K562 (cell line): ENCODE data around the gene SLC37A2. TPM values are rescaled to one million over a fixed set of nuclear protein-coding genes. Genes with fewer than 3 reads are reported as not detected.

Source experiments
- ATAC-seq: fragments of 200-7000 bp; cut with Tn5 transposase; 3 replicates; pipeline ENCODE4 v1.9.1; 2020; ENCODE audit warnings: moderate library complexity
- BruUV-seq: library from RNA; stranded (reverse); fragments of 400-500 nt; replicated peaks from 2 replicates; lab custom pipeline; 2021; lab: Mats Ljungman, UMichigan
- CTCF ChIA-PET: fragments of 300-600 bp; formaldehyde crosslinking; extraction: SDS; loops from one replicate; lab custom pipeline; 2021; ENCODE audit warnings: low intra/inter-chr PET ratio; lab: Yijun Ruan, JAX
- POLR2A ChIA-PET: fragments of 300-600, 350-650 bp; sonication (Branson Sonifier 250); formaldehyde crosslinking; extraction: SDS; loops from one replicate; lab custom pipeline; 2021; ENCODE audit warnings: antibody characterized with exemption, inconsistent platforms; lab: Yijun Ruan, JAX
- DNase-seq, 4 experiments: peaks; one replicate each; pipeline versions ENCODE4 v3.0.0 to v3.0.0-alpha.2; 2011 to 2018; ENCODE audit warnings: low spot score in 3 of 4, mixed read lengths in 3 of 4; ENCODE audit errors: extremely low read depth in 1 of 4
- FAIRE-seq: peaks from 2 replicates; lab custom pipeline; 2011; peaks lifted over from hg19 to GRCh38; lab: Jason Lieb, UNC
- H2AFZ ChIP-seq: 2 replicates; pipeline ENCODE4 v1.6.0; 2011; ENCODE audit warnings: low read depth, low read length, control low read depth, inconsistent platforms
- H3K27ac ChIP-seq: fragments of 200-600 bp; 3 replicates; pipeline ENCODE4 v1.8.0; 2011; ENCODE audit warnings: low read depth, mild to moderate bottlenecking, control low read depth, inconsistent platforms, low read length, moderate library complexity, mixed read lengths; ENCODE audit errors: extremely low read depth
- H3K27me3 ChIP-seq, 2 experiments: fragments of 300-600 bp in 1 of 2; 2 replicates in 1 of 2; 3 replicates in 1 of 2; pipeline versions ENCODE4 v1.6.0 to v1.8.0; 2011; ENCODE audit warnings: inconsistent platforms in 2 of 2, low read length in 2 of 2, mild to moderate bottlenecking in 1 of 2, mixed read lengths in 1 of 2, moderate library complexity in 1 of 2; ENCODE audit not compliant: control insufficient read depth in 2 of 2, insufficient read depth in 2 of 2
- H3K36me3 ChIP-seq: fragments of 300-600 bp; 3 replicates; pipeline ENCODE4 v1.8.0; 2011; ENCODE audit warnings: mild to moderate bottlenecking, low read length, inconsistent platforms; ENCODE audit not compliant: control insufficient read depth, insufficient read depth
- H3K4me1 ChIP-seq, 2 experiments: fragments of 200-600 bp in 1 of 2; replicated peaks in 1 of 2; 2 replicates in 1 of 2; 3 replicates in 1 of 2; pipeline versions ENCODE4 v1.5.1 to v1.8.0; 2011; ENCODE audit warnings: inconsistent platforms in 2 of 2, low read length in 2 of 2, mild to moderate bottlenecking in 1 of 2, mixed read lengths in 1 of 2, moderate library complexity in 1 of 2; ENCODE audit not compliant: control insufficient read depth in 2 of 2, insufficient read depth in 2 of 2
- H3K4me2 ChIP-seq: 2 replicates; pipeline ENCODE4 v1.6.1; 2011; ENCODE audit warnings: low read length, control low read depth, inconsistent platforms, mixed read lengths; ENCODE audit not compliant: insufficient read depth
- H3K4me3 ChIP-seq: fragments of 200-600 bp; sonication (generic), shearing (Covaris generic); 2 replicates; pipeline ENCODE4 v1.5.1; 2016; ENCODE audit warnings: control low read depth, inconsistent platforms
- H3K79me2 ChIP-seq: fragments of 200-600 bp; 3 replicates; pipeline ENCODE4 v1.8.0; 2011; ENCODE audit warnings: low read length, inconsistent platforms; ENCODE audit not compliant: control insufficient read depth, insufficient read depth
- H3K9ac ChIP-seq, 2 experiments: 2 replicates each; pipeline versions ENCODE4 v1.6.0 to v1.6.1; 2011; ENCODE audit warnings: low read depth in 2 of 2, low read length in 2 of 2, control low read depth in 1 of 2, inconsistent platforms in 1 of 2, mild to moderate bottlenecking in 1 of 2, mixed read lengths in 1 of 2; ENCODE audit not compliant: insufficient read depth in 1 of 2
- H3K9me1 ChIP-seq: one replicate; pipeline ENCODE4 v1.6.0; 2011; ENCODE audit warnings: inconsistent platforms, mild to moderate bottlenecking, low read length, moderate library complexity; ENCODE audit not compliant: control insufficient read depth, insufficient read depth
- H3K9me3 ChIP-seq: replicated peaks from 2 replicates; pipeline ENCODE4 v1.5.1; 2011; ENCODE audit warnings: low read depth, low read length, inconsistent platforms; ENCODE audit not compliant: control insufficient read depth, insufficient read depth
- H4K20me1 ChIP-seq: replicated peaks from 2 replicates; pipeline ENCODE4 v1.6.1; 2011; ENCODE audit warnings: low read length, inconsistent platforms, mixed read lengths; ENCODE audit not compliant: control insufficient read depth, insufficient read depth
- E2F6 ChIP-seq, 2 experiments: IDR thresholded peaks; 2 replicates each; pipeline ENCODE4 v1.6.1; 2011; ENCODE audit warnings: borderline replicate concordance in 1 of 2, control low read depth in 1 of 2, low read depth in 1 of 2, low read length in 1 of 2, mild to moderate bottlenecking in 1 of 2, mixed read lengths in 1 of 2, moderate library complexity in 1 of 2; ENCODE audit not compliant: insufficient read depth in 1 of 2, insufficient read length in 1 of 2, poor library complexity in 1 of 2, severe bottlenecking in 1 of 2; ENCODE audit errors: extremely low read depth in 1 of 2
- ILK ChIP-seq: fragments of 450-650 bp; IDR thresholded peaks from 2 replicates; pipeline ENCODE4 v1.6.1; 2016; ENCODE audit warnings: missing genetic modification characterization, low read depth, mild to moderate bottlenecking, missing compliant biosample characterization, moderate library complexity, borderline replicate concordance
- NR4A1 ChIP-seq, 2 experiments: fragments of 250-450 bp in 1 of 2; fragments of 450-650 bp in 1 of 2; sonication (Bioruptor Pico) in 1 of 2; IDR thresholded peaks; 2 replicates each; pipeline versions ENCODE4 v1.4.0 to v1.6.1; 2016 to 2020; ENCODE audit warnings: mild to moderate bottlenecking in 2 of 2, missing compliant biosample characterization in 1 of 2, missing genetic modification characterization in 1 of 2, moderate library complexity in 1 of 2
- TRIM25 ChIP-seq: fragments of 450-650 bp; IDR thresholded peaks from 2 replicates; pipeline ENCODE4 v1.7.0; 2016; ENCODE audit warnings: borderline replicate concordance
- WHSC1 ChIP-seq: IDR thresholded peaks from one replicate; pipeline ENCODE4 v1.6.1; 2012; ENCODE audit warnings: low read length, control low read depth, inconsistent platforms
- ZBTB12 ChIP-seq: fragments of 250-450 bp; sonication (Bioruptor Pico); IDR thresholded peaks from 2 replicates; pipeline ENCODE4 v1.4.0; 2020
- ZNF644 ChIP-seq: fragments of 200-800 bp; sonication (Bioruptor generic); IDR thresholded peaks from 2 replicates; pipeline ENCODE4 v1.6.1; 2016; ENCODE audit warnings: low read depth, missing genetic modification characterization, missing compliant biosample characterization
- WGBS: fragments of 100-300 bp; shearing (Covaris generic); methylation state at CpG from one replicate; pipeline ENCODE4 v1.1.6; 2016; ENCODE audit warnings: low coverage, mixed read lengths; ENCODE audit not compliant: insufficient coverage; ENCODE audit errors: missing lambda C conversion rate; 5-methylcytosine and 5-hydroxymethylcytosine counted together
- in situ Hi-C: fragments of 300-500 bp; cut with MboI; formaldehyde crosslinking; loops from 4 replicates; pipeline ENCODE4 v1.15.0; 2018; ENCODE audit warnings: inconsistent platforms, mixed read lengths
- intact Hi-C: fragments of 100-400 bp; cut with micrococcal nuclease; formaldehyde crosslinking; loops from 2 replicates; pipeline ENCODE4 v1.14.2; 2022
- polyA plus RNA-seq, 8 experiments: library from polyadenylated mRNA; depleted of rRNA in 4 of 8; stranded (reverse) in 5 of 8; unstranded in 3 of 8; fragments of >200 nt; fragmentation: Nextera tagmentation in 2 of 8; fragmentation: Illumina TruSeq in 1 of 8; extraction: Ambion mirVana in 2 of 8; extraction: Trizol in 1 of 8; gene quantifications; 2 replicates each; pipeline versions ENCODE4 v1.2.1 to v1.2.3, GENCODE V29; 2011 to 2014; ENCODE audit warnings: inconsistent platforms in 1 of 8, missing spikeins in 1 of 8
- total RNA-seq, 7 experiments: library from RNA; depleted of rRNA in 6 of 7; stranded (reverse); fragments of >200 nt in 6 of 7; fragmentation: Illumina TruSeq in 2 of 7; extraction: Trizol in 2 of 7; gene quantifications; 2 replicates each; pipeline versions ENCODE4 v1.2.1 to v1.2.3, GENCODE V29; 2011 to 2021; ENCODE audit warnings: low replicate concordance in 1 of 7

The SLC37A2 gene
- total and polyA plus RNA-seq, 9 of the 15 experiments (the other 6 are each of a cell fraction or from before 2014, with no cell fraction given): 0.01 to 1.2 (median 0.52) TPM

- no peak for TF ChIP-seq ZBTB12 (CRISPR knock-in tag)
- no peak for TF ChIP-seq WHSC1
Measured at GRCh38 chr11:125070699-125071254, 7.7 kb downstream of the SLC37A2 start (continued).

GRCh38 chr11:125071435-125071834, 8.3 kb downstream of the SLC37A2 start:
- ChIA-PET POLR2A (no interaction called here), CTCF (no interaction called here)
- Histone ChIP-seq H3K27me3 (no peaks in the 10 kb centered on the region), H3K36me3 (no peaks in the 10 kb centered on the region), H3K9me3 (no peaks in the 10 kb centered on the region), H4K20me1 (no peaks in the 10 kb centered on the region), H3K4me3 (no peak overlapping the region), H3K4me2 (peak overlapping the region; percentile 54), H3K4me1 (peaks cover 61 to 64% of the 10 kb centered on the region in 2 experiments), H3K27ac (peak overlapping the region; percentile 81; the same call in 2 of the 3 replicates), H2AFZ (peak overlapping the region; percentile 93), H3K9ac (peak overlapping the region; percentile 42 to 76; a peak in 3 of 4 replicates), H3K79me2 (no peaks in the 10 kb centered on the region), H3K9me1 (peaks cover 5% of the 10 kb centered on the region)
- intact Hi-C loops: no loop called here
- FAIRE-seq (no peak), ATAC-seq (no peak), DNase-seq (peak in 1 of 4 experiments; percentile 32)
- BruUV-seq: no TSS peak
- TF ChIP-seq NR4A1 (CRISPR knock-in tag; IDR thresholded peaks at IDR 0.05) (0 out of 2 replicates have a peak, but pooled peaks have one; percentile 26), NR4A1 (tag; IDR thresholded peaks at IDR 0.05) (no peak), TRIM25 (no peak), ILK (tag) (no peak), ZNF644 (tag) (peak; percentile 51; the same call in 1 of the 2 replicates), E2F6 (IDR thresholded peaks at IDR 0.05; ENCODE audit: borderline replicate concordance in 1 of 2, extremely low read depth in 1 of 2, insufficient read depth in 1 of 2, insufficient read length in 1 of 2, low read depth in 1 of 2, low read length in 1 of 2, poor library complexity in 1 of 2, severe bottlenecking in 1 of 2) (peak in 1 of 2 experiments; percentile 17)
- WGBS: 33% methylated on average over 5 of the region's 5 CpGs
- in situ Hi-C loops: no loop called here
